ENCODE data around the gene COL18A1. TPM values are rescaled to one million over a fixed set of nuclear protein-coding genes. Genes with fewer than 3 reads are reported as not detected.

Gene COL18A1
- total and polyA plus RNA-seq, 4 donors, result 44.9 to 308 (median 232) TPM

DNA sequence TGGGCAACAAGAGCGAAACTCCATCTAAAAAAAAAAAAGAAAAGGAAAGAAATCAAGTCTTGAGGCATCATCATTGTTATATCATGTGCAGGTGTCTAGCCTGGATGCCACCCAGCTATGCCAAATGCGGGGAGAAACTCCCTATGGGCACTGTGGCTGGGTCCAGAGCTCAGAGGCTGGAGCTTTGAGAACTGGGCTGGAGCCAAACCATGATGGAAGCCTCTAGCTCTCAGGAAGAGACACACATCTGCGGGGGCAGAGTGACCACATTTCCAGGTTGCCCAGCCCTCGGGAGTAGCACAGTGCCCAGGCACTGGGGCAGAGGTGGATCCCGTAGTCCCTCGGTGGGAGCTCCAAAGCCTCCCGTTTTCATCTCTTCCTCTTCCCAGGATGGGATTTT, 58.9 kb downstream of the COL18A1 start (continued):
- TF ChIP-seq, protein P1, sequence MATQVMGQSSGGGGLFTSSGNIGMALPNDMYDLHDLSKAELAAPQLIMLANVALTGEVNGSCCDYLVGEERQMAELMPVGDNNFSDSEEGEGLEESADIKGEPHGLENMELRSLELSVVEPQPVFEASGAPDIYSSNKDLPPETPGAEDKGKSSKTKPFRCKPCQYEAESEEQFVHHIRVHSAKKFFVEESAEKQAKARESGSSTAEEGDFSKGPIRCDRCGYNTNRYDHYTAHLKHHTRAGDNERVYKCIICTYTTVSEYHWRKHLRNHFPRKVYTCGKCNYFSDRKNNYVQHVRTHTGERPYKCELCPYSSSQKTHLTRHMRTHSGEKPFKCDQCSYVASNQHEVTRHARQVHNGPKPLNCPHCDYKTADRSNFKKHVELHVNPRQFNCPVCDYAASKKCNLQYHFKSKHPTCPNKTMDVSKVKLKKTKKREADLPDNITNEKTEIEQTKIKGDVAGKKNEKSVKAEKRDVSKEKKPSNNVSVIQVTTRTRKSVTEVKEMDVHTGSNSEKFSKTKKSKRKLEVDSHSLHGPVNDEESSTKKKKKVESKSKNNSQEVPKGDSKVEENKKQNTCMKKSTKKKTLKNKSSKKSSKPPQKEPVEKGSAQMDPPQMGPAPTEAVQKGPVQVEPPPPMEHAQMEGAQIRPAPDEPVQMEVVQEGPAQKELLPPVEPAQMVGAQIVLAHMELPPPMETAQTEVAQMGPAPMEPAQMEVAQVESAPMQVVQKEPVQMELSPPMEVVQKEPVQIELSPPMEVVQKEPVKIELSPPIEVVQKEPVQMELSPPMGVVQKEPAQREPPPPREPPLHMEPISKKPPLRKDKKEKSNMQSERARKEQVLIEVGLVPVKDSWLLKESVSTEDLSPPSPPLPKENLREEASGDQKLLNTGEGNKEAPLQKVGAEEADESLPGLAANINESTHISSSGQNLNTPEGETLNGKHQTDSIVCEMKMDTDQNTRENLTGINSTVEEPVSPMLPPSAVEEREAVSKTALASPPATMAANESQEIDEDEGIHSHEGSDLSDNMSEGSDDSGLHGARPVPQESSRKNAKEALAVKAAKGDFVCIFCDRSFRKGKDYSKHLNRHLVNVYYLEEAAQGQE (IDR thresholded peaks at IDR 0.05), result no peak
- TF ChIP-seq YY1 (IDR thresholded peaks at IDR 0.05), result no peak
- no peak for TF ChIP-seq FOXA2 (IDR thresholded peaks at IDR 0.05)

DNA sequence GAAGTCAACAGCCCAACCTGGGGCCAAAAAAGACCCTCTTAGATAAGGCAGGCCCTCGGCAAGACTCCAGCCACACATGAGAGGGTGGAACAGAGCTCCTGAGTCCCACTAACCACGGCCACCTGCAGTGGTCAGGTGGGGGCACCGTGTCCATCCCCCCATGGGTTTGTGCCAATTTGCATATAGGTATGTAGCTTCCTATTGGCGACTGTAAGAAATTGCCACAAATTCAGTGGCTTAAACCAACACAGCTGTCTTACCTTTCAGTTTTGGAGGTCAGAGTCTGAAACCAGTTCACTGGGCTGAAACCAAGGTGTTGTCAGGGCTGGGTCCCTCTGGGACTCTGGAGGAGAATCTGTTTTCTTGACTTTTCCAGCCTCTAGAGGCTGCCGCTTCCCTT, 59.3 kb downstream of the COL18A1 start:
- no peaks in the 10 kb centered on the region for H3K9me3 ChIP-seq (ENCODE audit: control insufficient read depth in 4 of 4, low read length in 3 of 4)
- no peaks in the 10 kb centered on the region for H3K27me3 ChIP-seq (ENCODE audit: control insufficient read depth in 4 of 4, insufficient read depth in 4 of 4, low read length in 3 of 4)
- peaks cover 0 to 6% (median 4%) of the 10 kb centered on the region in 4 donors for H3K36me3 ChIP-seq (ENCODE audit: control insufficient read depth in 4 of 4, insufficient read depth in 3 of 4, low read depth in 1 of 4, low read length in 3 of 4)
- 78% methylated on average over 5 of the region's 5 CpGs for WGBS
- H3K4me1 ChIP-seq (ENCODE audit: control insufficient read depth in 4 of 4, insufficient read depth in 4 of 4, low read length in 3 of 4), result peaks cover 37 to 98% (median 95%) of the 10 kb centered on the region in 4 donors
- TF ChIP-seq, protein P1 (IDR thresholded peaks at IDR 0.05), result no peak
- no peak for TF ChIP-seq NR2F2 (IDR thresholded peaks at IDR 0.05)
- no peak for TF ChIP-seq JUND (IDR thresholded peaks at IDR 0.05)
- TF ChIP-seq RXRA (IDR thresholded peaks at IDR 0.05), result no peak
- TF ChIP-seq FOXA2 (IDR thresholded peaks at IDR 0.05), result no peak
- no peak for TF ChIP-seq SP1 (IDR thresholded peaks at IDR 0.05)
- TF ChIP-seq TAF1 (conservative IDR thresholded peaks at IDR 0.05), result no peak
- no peak for TF ChIP-seq EGR1 (IDR thresholded peaks at IDR 0.05; ENCODE audit: low read depth in 2 of 2)
- no peak for DNase-seq (ENCODE audit: low spot score)
- H3K27ac ChIP-seq (ENCODE audit: low read depth in 1 of 2, low read length in 2 of 2), result peak overlapping the region in 1 of 2 donors; percentile 44
- no peak overlapping the region for H3K9ac ChIP-seq (ENCODE audit: low read depth in 1 of 2, low read length in 2 of 2)
- H3K4me3 ChIP-seq (ENCODE audit: low read depth in 1 of 3, low read length in 3 of 3), result no peak overlapping the region

DNA sequence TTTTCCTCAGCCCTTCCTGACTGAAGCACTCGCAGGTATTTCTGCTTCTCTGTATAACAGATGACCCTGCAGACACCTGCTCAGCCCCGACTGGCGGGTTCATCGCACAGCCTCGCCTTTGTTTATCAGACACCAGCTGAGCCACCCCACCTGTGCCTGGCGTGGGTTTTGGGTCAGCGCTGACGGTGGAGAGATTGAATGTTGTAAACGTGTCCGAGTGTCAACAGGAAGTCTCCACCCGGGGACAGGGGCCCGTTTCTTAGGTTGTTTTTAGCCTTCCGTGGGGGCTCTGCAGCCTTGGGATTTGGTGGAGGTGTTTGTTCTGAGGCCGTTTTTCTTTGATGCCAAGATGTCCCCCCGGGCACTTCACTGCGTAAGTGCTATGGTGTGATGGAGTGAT, 60.1 kb downstream of the COL18A1 start:
- Histone ChIP-seq H3K4me3 (ENCODE audit: low read depth in 1 of 3, low read length in 3 of 3) (no peak overlapping the region), H3K36me3 (ENCODE audit: control insufficient read depth in 4 of 4, insufficient read depth in 3 of 4, low read depth in 1 of 4, low read length in 3 of 4) (peaks cover 0 to 6% (median 4%) of the 10 kb centered on the region in 4 donors), H3K9ac (ENCODE audit: low read depth in 1 of 2, low read length in 2 of 2) (no peak overlapping the region), H3K27me3 (ENCODE audit: control insufficient read depth in 4 of 4, insufficient read depth in 4 of 4, low read length in 3 of 4) (no peaks in the 10 kb centered on the region), H3K4me1 (ENCODE audit: control insufficient read depth in 4 of 4, insufficient read depth in 4 of 4, low read length in 3 of 4) (peaks cover 31 to 97% (median 94%) of the 10 kb centered on the region in 4 donors), H3K27ac (ENCODE audit: low read depth in 1 of 2, low read length in 2 of 2) (peak overlapping the region in 1 of 2 donors; percentile 4), H3K9me3 (ENCODE audit: control insufficient read depth in 4 of 4, low read length in 3 of 4) (no peaks in the 10 kb centered on the region)
- DNase-seq (ENCODE audit: low spot score), result no peak
- peak in 1 of 2 donors; percentile 57 for TF ChIP-seq RXRA (IDR thresholded peaks at IDR 0.05)
- TF ChIP-seq YY1 (IDR thresholded peaks at IDR 0.05), result no peak
- WGBS, result 30% methylated on average over 16 of the region's 16 CpGs

All from liver (tissue), 9 donors.